Adipocyte (in vitro differentiated cells): ENCODE data around the gene CHTOP.
A peak's percentile ranks its signal among the peaks of the same experiment; 100 is the strongest.

ENCODE experiments used
- DNase-seq: peaks from one replicate; pipeline ENCODE4 v3.0.0-alpha.2; 2015; ENCODE audit warnings: low read depth
- H3K27me3 ChIP-seq: replicated peaks from 2 replicates; pipeline ENCODE4 v1.7.0; 2013; ENCODE audit warnings: mild to moderate bottlenecking, low read length, moderate library complexity; ENCODE audit not compliant: control insufficient read depth, insufficient read depth
- H3K36me3 ChIP-seq: 2 replicates; pipeline ENCODE4 v1.7.0; 2013; ENCODE audit warnings: low read length, mild to moderate bottlenecking, moderate library complexity; ENCODE audit not compliant: control insufficient read depth, insufficient read depth, severe bottlenecking
- H3K4me1 ChIP-seq: 2 replicates; pipeline ENCODE4 v1.7.0; 2013; ENCODE audit warnings: mild to moderate bottlenecking, low read length, moderate library complexity; ENCODE audit not compliant: control insufficient read depth, insufficient read depth
- H3K4me3 ChIP-seq: 2 replicates; pipeline ENCODE4 v1.7.0; 2013; ENCODE audit warnings: mild to moderate bottlenecking, low read length, moderate library complexity
- H3K9ac ChIP-seq: 2 replicates; pipeline ENCODE4 v1.7.0; 2013; ENCODE audit warnings: mild to moderate bottlenecking, low read length, moderate library complexity
- H3K9me3 ChIP-seq: 2 replicates; pipeline ENCODE4 v1.7.0; 2013; ENCODE audit warnings: mild to moderate bottlenecking, low read length, moderate library complexity; ENCODE audit not compliant: control insufficient read depth

CHTOP gene

GRCh38 chr1:153649863-153650235 lies 16.0 kb downstream of the CHTOP start:
- no peak overlapping the region for H3K4me3 ChIP-seq
- DNase-seq, result no peak

GRCh38 chr1:153651771-153652170 lies 17.9 kb downstream of the CHTOP start:
- Histone ChIP-seq H3K36me3 (no peaks in the 10 kb centered on the region), H3K4me1 (peaks cover 26% of the 10 kb centered on the region), H3K27me3 (no peaks in the 10 kb centered on the region), H3K9ac (no peak overlapping the region), H3K4me3 (no peak overlapping the region), H3K9me3 (no peaks in the 10 kb centered on the region)
- DNase-seq, result no peak

More at GRCh38 chr1:153649863-153650235, 16.0 kb downstream of the CHTOP start:
- no peaks in the 10 kb centered on the region for H3K27me3 ChIP-seq
- peaks cover 35% of the 10 kb centered on the region for H3K4me1 ChIP-seq
- no peaks in the 10 kb centered on the region for H3K9me3 ChIP-seq
- peaks cover 17% of the 10 kb centered on the region for H3K36me3 ChIP-seq
- no peak overlapping the region for H3K9ac ChIP-seq

GRCh38 chr1:153652805-153653500 lies 19.1 kb downstream of the CHTOP start:
- peak overlapping the region; percentile 14 for H3K9ac ChIP-seq
- H3K4me3 ChIP-seq, result no peak overlapping the region
- no peaks in the 10 kb centered on the region for H3K9me3 ChIP-seq
- peak; percentile 48 for DNase-seq
- no peaks in the 10 kb centered on the region for H3K36me3 ChIP-seq
- no peaks in the 10 kb centered on the region for H3K27me3 ChIP-seq
- peaks cover 17% of the 10 kb centered on the region for H3K4me1 ChIP-seq

- no peak for DNase-seq
- H3K4me1 ChIP-seq, result peaks cover 25% of the 10 kb centered on the region
- no peaks in the 10 kb centered on the region for H3K36me3 ChIP-seq
- no peaks in the 10 kb centered on the region for H3K9me3 ChIP-seq
- H3K9ac ChIP-seq, result no peak overlapping the region
- H3K27me3 ChIP-seq, result no peaks in the 10 kb centered on the region
- no peak overlapping the region for H3K4me3 ChIP-seq
Observed at GRCh38 chr1:153655333-153655732, 21.5 kb downstream of the CHTOP start.

GRCh38 chr1:153658400-153659174 lies 24.7 kb downstream of the CHTOP start, which contains the start of gene SNAPIN:
Gene SNAPIN, plus strand, starts transcription at chr1:153658703. Its CDS starts 41 bp downstream, at chr1:153658744.
- DNase-seq, result peak; percentile 95
- H3K9ac ChIP-seq, result peak within 1 kb of the TSS; percentile 95
- no peaks in the 10 kb centered on the region for H3K27me3 ChIP-seq
- peaks cover 36% of the 10 kb centered on the region for H3K4me1 ChIP-seq
- H3K9me3 ChIP-seq, result no peaks in the 10 kb centered on the region
- H3K4me3 ChIP-seq, result peak within 1 kb of the TSS; percentile 99
- peaks cover 30% of the 10 kb centered on the region for H3K36me3 ChIP-seq

GRCh38 chr1:153659175-153659534 lies 25.3 kb downstream of the CHTOP start:
- H3K4me1 ChIP-seq, result peaks cover 40% of the 10 kb centered on the region
- H3K36me3 ChIP-seq, result peaks cover 36% of the 10 kb centered on the region
- no peaks in the 10 kb centered on the region for H3K9me3 ChIP-seq
- peak overlapping the region; percentile 95 for H3K9ac ChIP-seq
- no peak for DNase-seq
- no peaks in the 10 kb centered on the region for H3K27me3 ChIP-seq
- peak overlapping the region; percentile 99 for H3K4me3 ChIP-seq

GRCh38 chr1:153659656-153660055 lies 25.8 kb downstream of the CHTOP start:
- H3K4me3 ChIP-seq, result peak overlapping the region; percentile 99
- no peaks in the 10 kb centered on the region for H3K9me3 ChIP-seq
- no peak for DNase-seq

GRCh38 chr1:153661111-153661708 lies 27.3 kb downstream of the CHTOP start:
- H3K4me3 ChIP-seq, result no peak overlapping the region
- DNase-seq, result no peak

More at GRCh38 chr1:153659656-153660055, 25.8 kb downstream of the CHTOP start:
- Histone ChIP-seq H3K9ac (peak overlapping the region; percentile 95), H3K36me3 (peaks cover 41% of the 10 kb centered on the region), H3K4me1 (peaks cover 40% of the 10 kb centered on the region), H3K27me3 (no peaks in the 10 kb centered on the region)

GRCh38 chr1:153662269-153662668 lies 28.4 kb downstream of the CHTOP start:
- no peaks in the 10 kb centered on the region for H3K9me3 ChIP-seq
- H3K27me3 ChIP-seq, result no peaks in the 10 kb centered on the region
- peaks cover 40% of the 10 kb centered on the region for H3K4me1 ChIP-seq
- DNase-seq, result no peak
- H3K4me3 ChIP-seq, result no peak overlapping the region
- H3K9ac ChIP-seq, result no peak overlapping the region
- peaks cover 67% of the 10 kb centered on the region for H3K36me3 ChIP-seq

More at GRCh38 chr1:153661111-153661708, 27.3 kb downstream of the CHTOP start:
- peaks cover 57% of the 10 kb centered on the region for H3K36me3 ChIP-seq
- H3K27me3 ChIP-seq, result no peaks in the 10 kb centered on the region
- peaks cover 40% of the 10 kb centered on the region for H3K4me1 ChIP-seq
- H3K9me3 ChIP-seq, result no peaks in the 10 kb centered on the region
- H3K9ac ChIP-seq, result peak overlapping the region; percentile 41

- Histone ChIP-seq H3K9me3 (no peaks in the 10 kb centered on the region), H3K4me1 (peaks cover 39% of the 10 kb centered on the region), H3K9ac (peak overlapping the region; percentile 29), H3K4me3 (no peak overlapping the region), H3K27me3 (no peaks in the 10 kb centered on the region), H3K36me3 (peaks cover 77% of the 10 kb centered on the region)
- peak; percentile 24 for DNase-seq
Observed at GRCh38 chr1:153663211-153663610, 29.3 kb downstream of the CHTOP start.

- peaks cover 67% of the 10 kb centered on the region for H3K36me3 ChIP-seq
- peaks cover 34% of the 10 kb centered on the region for H3K4me1 ChIP-seq
- H3K4me3 ChIP-seq, result no peak overlapping the region
- no peaks in the 10 kb centered on the region for H3K27me3 ChIP-seq
- H3K9me3 ChIP-seq, result no peaks in the 10 kb centered on the region
- no peak overlapping the region for H3K9ac ChIP-seq
- DNase-seq, result no peak
Observed at GRCh38 chr1:153667439-153667838, 33.6 kb downstream of the CHTOP start.
